ENCODE data around the gene CTCFL. TPM values are rescaled to one million over a fixed set of nuclear protein-coding genes. Genes with fewer than 3 reads are reported as not detected.

CTCFL gene
- total and polyA plus RNA-seq, 2 donors (not counting 3 experiments of a cell fraction or from before 2014, with no cell fraction given): not detected

DNA sequence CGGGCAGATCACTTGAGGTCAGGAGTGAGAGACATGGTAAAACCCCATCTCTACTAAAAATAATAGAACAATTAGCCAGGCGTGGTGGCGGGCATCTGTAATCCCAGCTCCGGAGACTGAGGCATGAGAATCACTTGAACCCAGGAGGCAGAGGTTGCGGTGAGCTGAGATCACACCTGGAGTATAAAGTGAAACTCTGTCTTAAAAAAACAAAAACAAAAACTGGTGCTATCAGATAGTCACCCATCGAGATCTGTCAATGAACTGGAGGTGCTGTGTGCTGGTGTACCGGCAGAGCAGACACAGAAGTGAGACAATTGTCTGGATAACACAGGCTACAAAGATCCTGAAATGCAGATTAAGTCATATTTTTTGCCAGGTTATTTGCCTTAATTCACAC, 24.7 kb downstream of the CTCFL start:
- Histone ChIP-seq H3K4me1 (ENCODE audit: control insufficient read depth, extremely low read depth, insufficient read depth, low read length) (no peaks in the 10 kb centered on the region), H3K79me2 (ENCODE audit: control insufficient read depth, insufficient read depth, low read length) (no peaks in the 10 kb centered on the region), H3K4me2 (ENCODE audit: insufficient read depth, low read length) (no peak overlapping the region), H4K20me1 (replicated peaks; ENCODE audit: control insufficient read depth, extremely low read depth, insufficient read depth, low read length) (no peaks in the 10 kb centered on the region), H3K9me3 (replicated peaks; ENCODE audit: control insufficient read depth, insufficient read depth, low read length) (no peaks in the 10 kb centered on the region), H3K9me1 (replicated peaks; ENCODE audit: control insufficient read depth, extremely low read depth, insufficient read depth, low read length) (no peaks in the 10 kb centered on the region), H3K27me3 (ENCODE audit: control insufficient read depth in 2 of 2, insufficient read depth in 2 of 2, low read length in 2 of 2) (peaks cover 11 to 12% of the 10 kb centered on the region in 2 experiments), H3K36me3 (ENCODE audit: control insufficient read depth in 2 of 2, extremely low read depth in 1 of 2, insufficient read depth in 2 of 2, low read length in 2 of 2) (no peaks in the 10 kb centered on the region), H3K4me3 (replicated peaks in 1 of 3; ENCODE audit: insufficient read depth in 1 of 3, low read depth in 1 of 3, low read length in 3 of 3) (no peak overlapping the region), H2AFZ (ENCODE audit: low read depth, low read length) (no peak overlapping the region), H3K27ac (ENCODE audit: insufficient read depth, low read depth, low read length) (no peak overlapping the region), H3K9ac (replicated peaks; ENCODE audit: extremely low read depth, insufficient read depth, low read length) (no peak overlapping the region)
- FAIRE-seq: no peak
- ChIA-PET CTCF (interaction anchor here (1.2 kb wide), 1 partner anchor 11 kb away, joined by 3 read pairs; no protein-coding TSS in a partner anchor), POLR2A (no interaction called here)
- no TSS peak for BruUV-seq (replicated peaks)
- TF ChIP-seq, protein P1, sequence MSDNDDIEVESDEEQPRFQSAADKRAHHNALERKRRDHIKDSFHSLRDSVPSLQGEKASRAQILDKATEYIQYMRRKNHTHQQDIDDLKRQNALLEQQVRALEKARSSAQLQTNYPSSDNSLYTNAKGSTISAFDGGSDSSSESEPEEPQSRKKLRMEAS (IDR thresholded peaks at IDR 0.05; ENCODE audit: insufficient read depth, insufficient read length): no peak
- TF ChIP-seq EZH2 (IDR thresholded peaks at IDR 0.05; ENCODE audit: borderline replicate concordance, low read depth, low read length, severe bottlenecking) (no peak), FOS (IDR thresholded peaks at IDR 0.05; ENCODE audit: borderline replicate concordance, insufficient read depth, low read length) (no peak), POLR2AphosphoS5 (IDR thresholded peaks at IDR 0.05; ENCODE audit: insufficient read depth, low read depth, low read length) (no peak), MYC (IDR thresholded peaks at IDR 0.05; ENCODE audit: low read depth, low read length) (no peak), GATA2 (IDR thresholded peaks at IDR 0.05; ENCODE audit: insufficient read depth, insufficient read length, low read depth, low read length) (no peak), POLR2A (IDR thresholded peaks at IDR 0.05; ENCODE audit: low read depth, low read length) (no peak), JUN (IDR thresholded peaks at IDR 0.05; ENCODE audit: borderline replicate concordance, insufficient read depth, insufficient read length, low read depth) (no peak)
- TF ChIP-seq, protein P2, sequence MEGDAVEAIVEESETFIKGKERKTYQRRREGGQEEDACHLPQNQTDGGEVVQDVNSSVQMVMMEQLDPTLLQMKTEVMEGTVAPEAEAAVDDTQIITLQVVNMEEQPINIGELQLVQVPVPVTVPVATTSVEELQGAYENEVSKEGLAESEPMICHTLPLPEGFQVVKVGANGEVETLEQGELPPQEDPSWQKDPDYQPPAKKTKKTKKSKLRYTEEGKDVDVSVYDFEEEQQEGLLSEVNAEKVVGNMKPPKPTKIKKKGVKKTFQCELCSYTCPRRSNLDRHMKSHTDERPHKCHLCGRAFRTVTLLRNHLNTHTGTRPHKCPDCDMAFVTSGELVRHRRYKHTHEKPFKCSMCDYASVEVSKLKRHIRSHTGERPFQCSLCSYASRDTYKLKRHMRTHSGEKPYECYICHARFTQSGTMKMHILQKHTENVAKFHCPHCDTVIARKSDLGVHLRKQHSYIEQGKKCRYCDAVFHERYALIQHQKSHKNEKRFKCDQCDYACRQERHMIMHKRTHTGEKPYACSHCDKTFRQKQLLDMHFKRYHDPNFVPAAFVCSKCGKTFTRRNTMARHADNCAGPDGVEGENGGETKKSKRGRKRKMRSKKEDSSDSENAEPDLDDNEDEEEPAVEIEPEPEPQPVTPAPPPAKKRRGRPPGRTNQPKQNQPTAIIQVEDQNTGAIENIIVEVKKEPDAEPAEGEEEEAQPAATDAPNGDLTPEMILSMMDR (IDR thresholded peaks at IDR 0.05; ENCODE audit: extremely low read depth in 1 of 2, insufficient read depth in 1 of 2, low read depth in 1 of 2, low read length in 2 of 2): no peak
- intact Hi-C loops (cut with micrococcal nuclease) (no loop called here), dilution Hi-C loops (cut with MboI; ENCODE audit: extremely low pct_ligation_motif_present, low sequenced_read_pairs) (no loop called here)
- DNase-seq (ENCODE audit: low read depth, low spot score): no peak

All from endothelial cell of umbilical vein (primary cell).